ENCODE data around the gene DNTTIP2.
"Not testable (repeated sequence)": the region's sequence is repeated elsewhere in the genome, so short reads cannot be mapped to it uniquely, and the experiment has no call there.

The DNTTIP2 gene

GRCh38 chr1:93878889-93879586 lies at the start of gene DNTTIP2:
TSS of gene DNTTIP2 (minus strand) at chr1:93879206. CDS start at chr1:93879148, 58 bp downstream.
- DNase-seq, result peak; percentile 92
- peak; percentile 95 for ATAC-seq

- ATAC-seq (no peak), DNase-seq (no peak)
These were observed 46.2 kb upstream of the DNTTIP2 start for GRCh38 chr1:93925206-93925605.

- ATAC-seq (no peak), DNase-seq (no peak)
These were observed 40.8 kb upstream of the DNTTIP2 start for GRCh38 chr1:93919780-93920179.

GRCh38 chr1:93917302-93917701 lies 38.3 kb upstream of the DNTTIP2 start:
- no peak for ATAC-seq
- no peak for DNase-seq

- DNase-seq, ATAC-seq: not testable (repeated sequence)
These were observed 31.9 kb upstream of the DNTTIP2 start for GRCh38 chr1:93910880-93911279.

- no peak for DNase-seq
- ATAC-seq, result no peak
These were observed 31.3 kb upstream of the DNTTIP2 start for GRCh38 chr1:93910305-93910704.

- peak; percentile 96 for ATAC-seq
These were observed 30.4 kb upstream of the DNTTIP2 start, which contains the start of gene GCLM for GRCh38 chr1:93909146-93910050. TSS of gene GCLM (minus strand) at chr1:93909430. CDS start at chr1:93909163, 267 bp downstream.

GRCh38 chr1:93908394-93909145 lies 29.6 kb upstream of the DNTTIP2 start:
- peak; percentile 37 for ATAC-seq
- DNase-seq, result peak; percentile 59

More at GRCh38 chr1:93909146-93910050, 30.4 kb upstream of the DNTTIP2 start, which contains the start of gene GCLM:
- DNase-seq, result peak; percentile 95

- ATAC-seq, result no peak
- DNase-seq, result no peak
These were observed 28.7 kb upstream of the DNTTIP2 start for GRCh38 chr1:93907718-93908117.

- no peak for ATAC-seq
- DNase-seq, result no peak
These were observed 27.5 kb upstream of the DNTTIP2 start for GRCh38 chr1:93906480-93906879.

GRCh38 chr1:93905734-93906133 lies 26.7 kb upstream of the DNTTIP2 start:
- no peak for ATAC-seq
- DNase-seq, result no peak

GRCh38 chr1:93905051-93905450 lies 26.0 kb upstream of the DNTTIP2 start:
- no peak for ATAC-seq
- DNase-seq, result no peak

GRCh38 chr1:93904228-93904627 lies 25.2 kb upstream of the DNTTIP2 start:
- ATAC-seq, result no peak
- no peak for DNase-seq

- DNase-seq, result no peak
- ATAC-seq, result no peak
These were observed 21.9 kb upstream of the DNTTIP2 start for GRCh38 chr1:93900723-93901504.

- ATAC-seq (no peak), DNase-seq (no peak)
These were observed 20.7 kb upstream of the DNTTIP2 start for GRCh38 chr1:93899543-93900207.

GRCh38 chr1:93888900-93889299 lies 9.9 kb upstream of the DNTTIP2 start:
- DNase-seq (no peak), ATAC-seq (no peak)

- DNase-seq (no peak), ATAC-seq (no peak)
These were observed 3.3 kb upstream of the DNTTIP2 start for GRCh38 chr1:93882269-93882668.

- ATAC-seq, result no peak
- no peak for DNase-seq
These were observed 1.7 kb upstream of the DNTTIP2 start for GRCh38 chr1:93880731-93881130.

- DNase-seq, result peak; percentile 75
- ATAC-seq, result peak; percentile 71
These were observed 511 bp downstream of the DNTTIP2 start for GRCh38 chr1:93878501-93878888.

GRCh38 chr1:93877529-93877928 lies 1.5 kb downstream of the DNTTIP2 start:
- no peak for ATAC-seq
- no peak for DNase-seq

- ATAC-seq (no peak), DNase-seq (no peak)
These were observed 2.8 kb downstream of the DNTTIP2 start for GRCh38 chr1:93876244-93876643.

Measured in stimulated activated naive CD8-positive, alpha-beta T cell treated with anti-CD3 and anti-CD28 coated beads, Interleukin-15, Interleukin-2, amounts not matched to agents 100 U/mL and 50 U/mL, for 24 hours (primary cell).